CD8-positive, alpha-beta memory T cell (primary cell): ENCODE data around the gene STX12. TPM values are rescaled to one million over a fixed set of nuclear protein-coding genes. Genes with fewer than 3 reads are reported as not detected.
"Not testable (repeated sequence)": the region's sequence is repeated elsewhere in the genome, so short reads cannot be mapped to it uniquely, and the experiment has no call there.

Experiments used
- CTCF ChIA-PET: fragments of 350-600 bp; sonication (Branson Sonifier 250); formaldehyde crosslinking; loops from one replicate; lab custom pipeline; 2021; ENCODE audit warnings: antibody characterized with exemption; lab: Charles Lee
- POLR2A ChIA-PET: fragments of 350-600 bp; sonication (Branson Sonifier 250); formaldehyde crosslinking; loops from one replicate; lab custom pipeline; 2021; ENCODE audit warnings: antibody characterized with exemption; lab: Charles Lee
- DNase-seq, 5 donors: peaks; one replicate each; pipeline versions ENCODE4 v3.0.0 to v3.0.0-alpha.2; 2020 to 2022; ENCODE audit warnings: mixed read lengths in 1 of 5
- H3K27ac ChIP-seq: one replicate; pipeline ENCODE4 v1.7.0; 2013; ENCODE audit warnings: low read depth, mild to moderate bottlenecking, low read length, moderate library complexity
- H3K27me3 ChIP-seq: 2 replicates; pipeline ENCODE4 v1.7.0; 2013; ENCODE audit warnings: low read length, mild to moderate bottlenecking; ENCODE audit not compliant: insufficient read depth, poor library complexity, severe bottlenecking
- H3K36me3 ChIP-seq: 2 replicates; pipeline ENCODE4 v1.7.0; 2013; ENCODE audit warnings: mild to moderate bottlenecking, low read length, moderate library complexity; ENCODE audit not compliant: insufficient read depth
- H3K4me1 ChIP-seq: 2 replicates; pipeline ENCODE4 v1.7.0; 2013; ENCODE audit warnings: mild to moderate bottlenecking, low read length, moderate library complexity; ENCODE audit not compliant: insufficient read depth
- H3K4me3 ChIP-seq: 2 replicates; pipeline ENCODE4 v1.7.0; 2013; ENCODE audit warnings: mild to moderate bottlenecking, low read length
- H3K9me3 ChIP-seq: 2 replicates; pipeline ENCODE4 v1.7.0; 2013; ENCODE audit warnings: mild to moderate bottlenecking, low read length
- H3K27ac Mint-ChIP-seq, 8 donors: one replicate each; pipeline ENCODE4 v1.8.0; 2020 to 2021; ENCODE audit warnings: mixed read lengths in 8 of 8, mild to moderate bottlenecking in 6 of 8, inconsistent platforms in 3 of 8, moderate library complexity in 3 of 8
- H3K27me3 Mint-ChIP-seq, 2 donors: one replicate each; pipeline ENCODE4 v1.8.0; 2020 to 2021; ENCODE audit warnings: mixed read lengths in 2 of 2, mild to moderate bottlenecking in 1 of 2, moderate library complexity in 1 of 2
- H3K36me3 Mint-ChIP-seq, 3 donors: one replicate each; pipeline ENCODE4 v1.8.0; 2020 to 2021; ENCODE audit warnings: mixed read lengths in 3 of 3, inconsistent platforms in 1 of 3, mild to moderate bottlenecking in 1 of 3
- H3K4me1 Mint-ChIP-seq, 3 donors: one replicate each; pipeline ENCODE4 v1.8.0; 2020 to 2021; ENCODE audit warnings: mixed read lengths in 3 of 3, inconsistent platforms in 1 of 3, mild to moderate bottlenecking in 1 of 3
- H3K4me3 Mint-ChIP-seq, 7 donors: one replicate each; pipeline ENCODE4 v1.8.0; 2020 to 2021; ENCODE audit warnings: mixed read lengths in 7 of 7, mild to moderate bottlenecking in 6 of 7, moderate library complexity in 4 of 7, inconsistent platforms in 2 of 7
- H3K9me3 Mint-ChIP-seq, 5 donors: one replicate each; pipeline ENCODE4 v1.8.0; 2020 to 2022; ENCODE audit warnings: mixed read lengths in 5 of 5, mild to moderate bottlenecking in 3 of 5, moderate library complexity in 2 of 5, inconsistent platforms in 1 of 5
- polyA plus RNA-seq: library from polyadenylated mRNA; unstranded; fragments of 300-500 nt; fragmentation: Illumina TruSeq; gene quantifications from one replicate; pipeline ENCODE4 v1.2.3, GENCODE V29; 2021
- total RNA-seq, 2 experiments: library from RNA; stranded (reverse); gene quantifications; one replicate each; pipeline ENCODE4 v1.2.3, GENCODE V29; 2021

The STX12 gene
- total and polyA plus RNA-seq, 3 experiments from 2014 or later: 18.8 to 23.4 (median 21.3) TPM

- no peak overlapping the region for H3K27ac Mint-ChIP-seq
- no peak overlapping the region for H3K27ac ChIP-seq
- no peaks in the 10 kb centered on the region for H3K9me3 ChIP-seq
- H3K27me3 ChIP-seq: no peaks in the 10 kb centered on the region
- H3K9me3 Mint-ChIP-seq: no peaks in the 10 kb centered on the region
- CTCF ChIA-PET: interaction anchor here (0.7 to 3.7 kb wide), 10 partner anchors 9 to 603 kb away, joined by 3 to 28 read pairs (median 4); no protein-coding TSS in a partner anchor
- peaks cover 6% of the 10 kb centered on the region for H3K4me1 ChIP-seq
- no peaks in the 10 kb centered on the region for H3K36me3 ChIP-seq
- no peak for DNase-seq
- H3K4me3 Mint-ChIP-seq: no peak overlapping the region
- no peak overlapping the region for H3K4me3 ChIP-seq
- H3K4me1 Mint-ChIP-seq: peaks cover 3 to 12% (median 6%) of the 10 kb centered on the region in 3 donors
- no peaks in the 10 kb centered on the region for H3K27me3 Mint-ChIP-seq
- peaks cover 0 to 2% (median 0%) of the 10 kb centered on the region in 3 donors for H3K36me3 Mint-ChIP-seq
- POLR2A ChIA-PET: interaction anchor here (0.6 kb wide), 1 partner anchor 103 kb away, joined by 5 read pairs; the partner anchor contains the start of gene XKR8
These were observed 83.7 kb downstream of the STX12 start for GRCh38 chr1:27856561-27857343.

- H3K4me3 ChIP-seq: not testable (repeated sequence)
These were observed 84.5 kb downstream of the STX12 start for GRCh38 chr1:27857552-27857951.

GRCh38 chr1:27858072-27858948, 85.3 kb downstream of the STX12 start:
- Mint-ChIP-seq H3K27me3 (no peaks in the 10 kb centered on the region), H3K4me1 (peaks cover 6 to 18% (median 8%) of the 10 kb centered on the region in 3 donors), H3K36me3 (no peaks in the 10 kb centered on the region), H3K27ac (peak overlapping the region in 2 of 8 donors; percentile 23 to 25), H3K4me3 (no peak overlapping the region), H3K9me3 (no peaks in the 10 kb centered on the region)
- CTCF ChIA-PET: interaction anchor here (0.6 to 3.7 kb wide), 20 partner anchors 9 to 134 kb away, joined by 3 to 28 read pairs (median 4); partner anchors contain the start of gene XKR8
- no peaks in the 10 kb centered on the region for H3K9me3 ChIP-seq
- H3K36me3 ChIP-seq: no peaks in the 10 kb centered on the region
- H3K27me3 ChIP-seq: no peaks in the 10 kb centered on the region
- POLR2A ChIA-PET: interaction anchor here (0.6 to 0.8 kb wide), 2 partner anchors 34 to 61 kb away, joined by 3 to 4 read pairs; no protein-coding TSS in a partner anchor
- H3K4me1 ChIP-seq: peaks cover 10% of the 10 kb centered on the region
- peak; percentile 71 to 88 (median 76) for DNase-seq
- H3K27ac ChIP-seq: no peak overlapping the region
- H3K4me3 ChIP-seq: no peak overlapping the region

More at GRCh38 chr1:27857552-27857951, 84.5 kb downstream of the STX12 start:
- peaks cover 3 to 12% (median 6%) of the 10 kb centered on the region in 3 donors for H3K4me1 Mint-ChIP-seq
- not testable (repeated sequence) for H3K4me1 ChIP-seq, H3K9me3 Mint-ChIP-seq, H3K4me3 Mint-ChIP-seq, DNase-seq, H3K27me3 ChIP-seq, H3K27ac Mint-ChIP-seq, H3K9me3 ChIP-seq, H3K27ac ChIP-seq, H3K27me3 Mint-ChIP-seq, H3K36me3 Mint-ChIP-seq, H3K36me3 ChIP-seq
- CTCF ChIA-PET: interaction anchor here (0.6 to 3.7 kb wide), 19 partner anchors 8 to 135 kb away, joined by 3 to 28 read pairs (median 4); partner anchors contain the start of gene XKR8
- POLR2A ChIA-PET: interaction anchor here (0.6 to 0.8 kb wide), 2 partner anchors 34 to 62 kb away, joined by 3 to 4 read pairs; no protein-coding TSS in a partner anchor

- Histone ChIP-seq H3K4me1 (peaks cover 18% of the 10 kb centered on the region), H3K36me3 (no peaks in the 10 kb centered on the region), H3K27me3 (no peaks in the 10 kb centered on the region), H3K4me3 (no peak overlapping the region), H3K9me3 (no peaks in the 10 kb centered on the region), H3K27ac (no peak overlapping the region)
- Mint-ChIP-seq H3K27me3 (no peaks in the 10 kb centered on the region), H3K36me3 (no peaks in the 10 kb centered on the region), H3K4me1 (peaks cover 8 to 25% (median 12%) of the 10 kb centered on the region in 3 donors), H3K27ac (peak overlapping the region in 1 of 8 donors; percentile 23), H3K4me3 (no peak overlapping the region), H3K9me3 (no peaks in the 10 kb centered on the region)
- POLR2A ChIA-PET: no interaction called here
- DNase-seq: no peak
- CTCF ChIA-PET: interaction anchor here (0.8 to 3.7 kb wide), 3 partner anchors 33 to 121 kb away, joined by 3 to 28 read pairs (median 3); no protein-coding TSS in a partner anchor
These were observed 86.0 kb downstream of the STX12 start for GRCh38 chr1:27858949-27859576.

GRCh38 chr1:27861436-27861835, 88.4 kb downstream of the STX12 start:
- H3K27ac Mint-ChIP-seq: no peak overlapping the region
- CTCF ChIA-PET: no interaction called here
- H3K27me3 Mint-ChIP-seq: no peaks in the 10 kb centered on the region
- H3K27ac ChIP-seq: no peak overlapping the region
- DNase-seq: peak in 1 of 5 donors; percentile 29
- no peaks in the 10 kb centered on the region for H3K36me3 ChIP-seq
- H3K9me3 Mint-ChIP-seq: no peaks in the 10 kb centered on the region
- peaks cover 11 to 31% (median 19%) of the 10 kb centered on the region in 3 donors for H3K4me1 Mint-ChIP-seq
- H3K4me3 ChIP-seq: no peak overlapping the region
- POLR2A ChIA-PET: no interaction called here
- H3K36me3 Mint-ChIP-seq: no peaks in the 10 kb centered on the region
- no peaks in the 10 kb centered on the region for H3K9me3 ChIP-seq
- peaks cover 24% of the 10 kb centered on the region for H3K4me1 ChIP-seq
- no peaks in the 10 kb centered on the region for H3K27me3 ChIP-seq
- no peak overlapping the region for H3K4me3 Mint-ChIP-seq

GRCh38 chr1:27862004-27862403, 89.0 kb downstream of the STX12 start:
- Histone ChIP-seq H3K4me3 (no peak overlapping the region), H3K9me3 (no peaks in the 10 kb centered on the region), H3K27ac (no peak overlapping the region), H3K27me3 (no peaks in the 10 kb centered on the region), H3K36me3 (no peaks in the 10 kb centered on the region), H3K4me1 (peaks cover 24% of the 10 kb centered on the region)
- peak overlapping the region in 2 of 8 donors; percentile 57 to 78 for H3K27ac Mint-ChIP-seq
- H3K9me3 Mint-ChIP-seq: no peaks in the 10 kb centered on the region
- no peak for DNase-seq
- H3K27me3 Mint-ChIP-seq: no peaks in the 10 kb centered on the region
- peaks cover 14 to 33% (median 19%) of the 10 kb centered on the region in 3 donors for H3K4me1 Mint-ChIP-seq
- H3K36me3 Mint-ChIP-seq: no peaks in the 10 kb centered on the region
- no peak overlapping the region for H3K4me3 Mint-ChIP-seq
- ChIA-PET POLR2A (no interaction called here), CTCF (no interaction called here)

- Histone ChIP-seq H3K27me3 (no peaks in the 10 kb centered on the region), H3K9me3 (no peaks in the 10 kb centered on the region), H3K4me1 (peaks cover 24% of the 10 kb centered on the region), H3K36me3 (no peaks in the 10 kb centered on the region), H3K27ac (no peak overlapping the region), H3K4me3 (no peak overlapping the region)
- CTCF ChIA-PET: no interaction called here
- Mint-ChIP-seq H3K9me3 (no peaks in the 10 kb centered on the region), H3K36me3 (no peaks in the 10 kb centered on the region), H3K27ac (peak overlapping the region in 5 of 8 donors; percentile 25 to 80 (median 55)), H3K4me3 (no peak overlapping the region), H3K27me3 (no peaks in the 10 kb centered on the region), H3K4me1 (peaks cover 16 to 35% (median 24%) of the 10 kb centered on the region in 3 donors)
- POLR2A ChIA-PET: no interaction called here
- DNase-seq: no peak
These were observed 89.9 kb downstream of the STX12 start for GRCh38 chr1:27862671-27863537.
